Mammary epithelial cell (primary cell): Measurements from ENCODE around the gene RAB20.

ENCODE experiments used
- EZH2 ChIP-seq: IDR thresholded peaks from 2 replicates; pipeline ENCODE4 v1.6.1; 2012; ENCODE audit warnings: low read length, inconsistent platforms, borderline replicate concordance
- TF ChIP-seq, protein P1 (sequence below), 2 donors: IDR thresholded peaks in 1 of 2; conservative IDR thresholded peaks in 1 of 2; 2 replicates each; pipeline ENCODE4 v1.5.1; 2011 to 2012; ENCODE audit warnings: inconsistent platforms in 2 of 2, low read length in 2 of 2, mild to moderate bottlenecking in 2 of 2, control low read depth in 1 of 2, low read depth in 1 of 2; ENCODE audit not compliant: insufficient read depth in 1 of 2; ENCODE audit errors: extremely low read depth in 1 of 2

DNA sequence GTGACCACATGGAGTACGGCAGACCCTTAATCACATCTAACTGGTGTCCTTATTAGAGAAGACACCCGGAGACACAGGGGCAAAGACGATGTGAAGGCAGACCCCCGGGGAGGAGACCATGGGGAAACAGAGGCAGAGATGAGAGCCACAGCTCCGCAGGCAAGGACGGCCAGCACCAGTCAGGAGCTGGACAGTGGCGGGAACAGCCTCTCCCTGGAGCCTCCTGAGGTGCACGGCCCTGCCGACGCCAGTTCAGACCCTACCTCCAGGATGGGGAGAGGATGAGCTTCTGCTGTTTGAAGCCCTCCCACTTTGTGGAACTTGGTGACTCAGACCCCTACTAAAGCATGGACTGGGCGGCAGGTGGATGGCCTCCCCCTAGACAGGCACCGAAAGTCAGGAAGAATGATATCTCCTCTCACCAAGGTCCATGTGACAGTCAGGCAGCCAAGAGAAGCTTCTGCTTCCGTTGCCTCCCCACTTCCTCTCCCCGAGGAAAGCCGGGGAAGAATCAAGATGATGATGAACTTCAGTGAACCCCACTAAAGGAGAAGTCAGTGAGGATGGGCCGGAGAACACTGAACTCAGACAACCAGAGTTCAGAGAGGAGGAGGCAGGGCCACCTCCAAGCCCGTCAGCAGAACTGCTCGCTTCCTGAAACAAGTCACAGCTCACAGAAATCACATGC is 25.4 kb downstream of the RAB20 start:
- TF ChIP-seq, protein P1, sequence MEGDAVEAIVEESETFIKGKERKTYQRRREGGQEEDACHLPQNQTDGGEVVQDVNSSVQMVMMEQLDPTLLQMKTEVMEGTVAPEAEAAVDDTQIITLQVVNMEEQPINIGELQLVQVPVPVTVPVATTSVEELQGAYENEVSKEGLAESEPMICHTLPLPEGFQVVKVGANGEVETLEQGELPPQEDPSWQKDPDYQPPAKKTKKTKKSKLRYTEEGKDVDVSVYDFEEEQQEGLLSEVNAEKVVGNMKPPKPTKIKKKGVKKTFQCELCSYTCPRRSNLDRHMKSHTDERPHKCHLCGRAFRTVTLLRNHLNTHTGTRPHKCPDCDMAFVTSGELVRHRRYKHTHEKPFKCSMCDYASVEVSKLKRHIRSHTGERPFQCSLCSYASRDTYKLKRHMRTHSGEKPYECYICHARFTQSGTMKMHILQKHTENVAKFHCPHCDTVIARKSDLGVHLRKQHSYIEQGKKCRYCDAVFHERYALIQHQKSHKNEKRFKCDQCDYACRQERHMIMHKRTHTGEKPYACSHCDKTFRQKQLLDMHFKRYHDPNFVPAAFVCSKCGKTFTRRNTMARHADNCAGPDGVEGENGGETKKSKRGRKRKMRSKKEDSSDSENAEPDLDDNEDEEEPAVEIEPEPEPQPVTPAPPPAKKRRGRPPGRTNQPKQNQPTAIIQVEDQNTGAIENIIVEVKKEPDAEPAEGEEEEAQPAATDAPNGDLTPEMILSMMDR (conservative IDR thresholded peaks at IDR 0.05 in 1 of 2, IDR thresholded peaks at IDR 0.05 in 1 of 2; ENCODE audit: extremely low read depth in 1 of 2, insufficient read depth in 1 of 2, low read depth in 1 of 2, low read length in 2 of 2): no peak
- TF ChIP-seq EZH2: no peak
